ENCODE data around the gene TLNRD1.

Gene TLNRD1

GRCh38 chr15:81011593-81011992 lies 10.9 kb downstream of the TLNRD1 start:
- Histone ChIP-seq H4K20me1 (ENCODE audit: insufficient read depth, low read length) (no peaks in the 10 kb centered on the region), H3K9me3 (replicated peaks; ENCODE audit: insufficient read depth, low read length) (no peaks in the 10 kb centered on the region)

GRCh38 chr15:81012588-81012987 lies 11.9 kb downstream of the TLNRD1 start:
- Histone ChIP-seq H3K27me3 (replicated peaks; ENCODE audit: insufficient read depth, low read length) (no peaks in the 10 kb centered on the region), H3K9ac (ENCODE audit: low read length) (no peak overlapping the region), H3F3A (ENCODE audit: insufficient read depth, low read length) (no peaks in the 10 kb centered on the region), H3K4me3 (ENCODE audit: low read length) (no peak overlapping the region), H3K27ac (ENCODE audit: low read length) (no peak overlapping the region), H3K9me3 (replicated peaks; ENCODE audit: insufficient read depth, low read length) (no peaks in the 10 kb centered on the region), H3K4me1 (ENCODE audit: low read length) (0 out of 2 replicates have a peak, but pooled peaks cover 7% of the 10 kb centered on the region), H3K79me2 (ENCODE audit: low read length) (peaks cover 12% of the 10 kb centered on the region), H3K4me2 (ENCODE audit: low read depth, low read length) (no peak overlapping the region), H3K9me2 (replicated peaks; ENCODE audit: insufficient read depth, low read length) (no peaks in the 10 kb centered on the region), H3K36me3 (replicated peaks; ENCODE audit: insufficient read depth, low read length) (no peaks in the 10 kb centered on the region), H4K20me1 (ENCODE audit: insufficient read depth, low read length) (no peaks in the 10 kb centered on the region), H2AFZ (ENCODE audit: low read length) (no peak overlapping the region)
- no peak for TF ChIP-seq EZH2 (optimal IDR thresholded peaks at IDR 0.05; ENCODE audit: low read depth, low read length)
- TF ChIP-seq EZH2phosphoT487 (IDR thresholded peaks at IDR 0.05; ENCODE audit: low read length) = no peak
- TF ChIP-seq CTCF (IDR thresholded peaks at IDR 0.05; ENCODE audit: low read length) = no peak
- no peak for DNase-seq

More at GRCh38 chr15:81011593-81011992, 10.9 kb downstream of the TLNRD1 start:
- no peaks in the 10 kb centered on the region for H3K9me2 ChIP-seq (replicated peaks; ENCODE audit: insufficient read depth, low read length)
- 0 out of 2 replicates have a peak, but pooled peaks cover 7% of the 10 kb centered on the region for H3K4me1 ChIP-seq (ENCODE audit: low read length)
- no peak overlapping the region for H3K4me2 ChIP-seq (ENCODE audit: low read depth, low read length)
- H3K4me3 ChIP-seq (ENCODE audit: low read length) = no peak overlapping the region
- no peak overlapping the region for H3K9ac ChIP-seq (ENCODE audit: low read length)
- H3K79me2 ChIP-seq (ENCODE audit: low read length) = peaks cover 21% of the 10 kb centered on the region
- no peaks in the 10 kb centered on the region for H3K27me3 ChIP-seq (replicated peaks; ENCODE audit: insufficient read depth, low read length)
- H2AFZ ChIP-seq (ENCODE audit: low read length) = no peak overlapping the region
- DNase-seq = no peak
- H3F3A ChIP-seq (ENCODE audit: insufficient read depth, low read length) = no peaks in the 10 kb centered on the region
- no peak overlapping the region for H3K27ac ChIP-seq (ENCODE audit: low read length)
- no peak for TF ChIP-seq CTCF (IDR thresholded peaks at IDR 0.05; ENCODE audit: low read length)
- TF ChIP-seq EZH2phosphoT487 (IDR thresholded peaks at IDR 0.05; ENCODE audit: low read length) = no peak
- TF ChIP-seq EZH2 (optimal IDR thresholded peaks at IDR 0.05; ENCODE audit: low read depth, low read length) = no peak
- no peaks in the 10 kb centered on the region for H3K36me3 ChIP-seq (replicated peaks; ENCODE audit: insufficient read depth, low read length)

GRCh38 chr15:81013396-81013929 lies 12.7 kb downstream of the TLNRD1 start:
- no peaks in the 10 kb centered on the region for H3K36me3 ChIP-seq (replicated peaks; ENCODE audit: insufficient read depth, low read length)
- H2AFZ ChIP-seq (ENCODE audit: low read length) = no peak overlapping the region
- TF ChIP-seq EZH2 (optimal IDR thresholded peaks at IDR 0.05; ENCODE audit: low read depth, low read length) (no peak), EZH2phosphoT487 (IDR thresholded peaks at IDR 0.05; ENCODE audit: low read length) (no peak), CTCF (IDR thresholded peaks at IDR 0.05; ENCODE audit: low read length) (no peak)
- DNase-seq = no peak
- H3K9me2 ChIP-seq (replicated peaks; ENCODE audit: insufficient read depth, low read length) = no peaks in the 10 kb centered on the region
- peaks cover 4% of the 10 kb centered on the region for H3K79me2 ChIP-seq (ENCODE audit: low read length)
- H3K4me1 ChIP-seq (ENCODE audit: low read length) = 0 out of 2 replicates have a peak, but pooled peaks cover 7% of the 10 kb centered on the region
- no peaks in the 10 kb centered on the region for H3K27me3 ChIP-seq (replicated peaks; ENCODE audit: insufficient read depth, low read length)
- H3K4me3 ChIP-seq (ENCODE audit: low read length) = no peak overlapping the region
- H4K20me1 ChIP-seq (ENCODE audit: insufficient read depth, low read length) = no peaks in the 10 kb centered on the region
- no peak overlapping the region for H3K4me2 ChIP-seq (ENCODE audit: low read depth, low read length)
- no peaks in the 10 kb centered on the region for H3K9me3 ChIP-seq (replicated peaks; ENCODE audit: insufficient read depth, low read length)
- no peak overlapping the region for H3K27ac ChIP-seq (ENCODE audit: low read length)
- H3K9ac ChIP-seq (ENCODE audit: low read length) = no peak overlapping the region
- H3F3A ChIP-seq (ENCODE audit: insufficient read depth, low read length) = no peaks in the 10 kb centered on the region
